Measurements from ENCODE around the gene KCTD10.
"Not testable (repeated sequence)": the region's sequence is repeated elsewhere in the genome, so short reads cannot be mapped to it uniquely, and the experiment has no call there.

KCTD10 gene

GRCh38 chr12:109422251-109422650 is 54.8 kb downstream of the KCTD10 start:
- H3K4me3 ChIP-seq (ENCODE audit: low read depth, low read length) = no peak overlapping the region
- no peak for TF ChIP-seq CTCF (IDR thresholded peaks at IDR 0.05; ENCODE audit: borderline replicate concordance, insufficient read depth, low read depth, low read length)

- H3K4me3 ChIP-seq (ENCODE audit: low read depth, low read length) = no peak overlapping the region
- TF ChIP-seq CTCF (IDR thresholded peaks at IDR 0.05; ENCODE audit: borderline replicate concordance, insufficient read depth, low read depth, low read length) = no peak
Measured at GRCh38 chr12:109421355-109422087, 55.6 kb downstream of the KCTD10 start.

- no peak for TF ChIP-seq CTCF (IDR thresholded peaks at IDR 0.05; ENCODE audit: borderline replicate concordance, insufficient read depth, low read depth, low read length)
Measured at GRCh38 chr12:109418848-109419480, 58.1 kb downstream of the KCTD10 start.

GRCh38 chr12:109406147-109406546 is 71.0 kb downstream of the KCTD10 start:
- H3K4me3 ChIP-seq (ENCODE audit: low read depth, low read length) = not testable (repeated sequence)

More at GRCh38 chr12:109418848-109419480, 58.1 kb downstream of the KCTD10 start:
- no peak overlapping the region for H3K4me3 ChIP-seq (ENCODE audit: low read depth, low read length)

- not testable (repeated sequence) for H3K4me3 ChIP-seq (ENCODE audit: low read depth, low read length)
Measured at GRCh38 chr12:109404841-109405240, 72.3 kb downstream of the KCTD10 start.
